ENCODE results near the gene CAST.
A peak's percentile ranks its signal among the peaks of the same experiment; 100 is the strongest.
"Not testable (repeated sequence)": the region's sequence is repeated elsewhere in the genome, so short reads cannot be mapped to it uniquely, and the experiment has no call there.

The CAST gene

GRCh38 chr5:96789794-96790330, 127.7 kb downstream of the CAST start:
- DNase-seq = no peak
- intact Hi-C loops (cut with DNase I) = no loop called here

- intact Hi-C loops (cut with DNase I) = no loop called here
- no peak for DNase-seq
Observed at GRCh38 chr5:96790961-96791504, 128.9 kb downstream of the CAST start.

GRCh38 chr5:96794757-96795156, 132.6 kb downstream of the CAST start:
- DNase-seq = no peak
- intact Hi-C loops (cut with DNase I) = no loop called here

GRCh38 chr5:96795626-96796025, 133.4 kb downstream of the CAST start:
- DNase-seq = no peak
- intact Hi-C loops (cut with DNase I) = no loop called here

GRCh38 chr5:96796434-96796833, 134.3 kb downstream of the CAST start:
- DNase-seq = no peak
- intact Hi-C loops (cut with DNase I) = no loop called here

GRCh38 chr5:96801718-96802117, 139.5 kb downstream of the CAST start:
- DNase-seq = not testable (repeated sequence)
- intact Hi-C loops (cut with DNase I) = loop anchor here (10.0 kb wide), 1 partner anchor 47 kb away; no protein-coding TSS in a partner anchor

- DNase-seq = peak in 41 of 42 donors; percentile 48 to 91 (median 82)
- intact Hi-C loops (cut with DNase I) = loop anchor here (2.0 to 10.0 kb wide), 2 partner anchors 52 to 128 kb away; no protein-coding TSS in a partner anchor
Observed at GRCh38 chr5:96807075-96807654, 145.0 kb downstream of the CAST start.

GRCh38 chr5:96808541-96808828, 146.3 kb downstream of the CAST start:
- no peak for DNase-seq
- intact Hi-C loops (cut with DNase I) = loop anchor here (10.0 kb wide), 1 partner anchor 54 kb away; no protein-coding TSS in a partner anchor

- DNase-seq = no peak
- intact Hi-C loops (cut with DNase I) = loop anchor here (10.0 kb wide), 1 partner anchor 54 kb away; no protein-coding TSS in a partner anchor
Observed at GRCh38 chr5:96808868-96809558, 146.8 kb downstream of the CAST start.

GRCh38 chr5:96809921-96810320, 147.7 kb downstream of the CAST start:
- intact Hi-C loops (cut with DNase I) = loop anchor here (10.0 kb wide), 2 partner anchors 55 kb away; no protein-coding TSS in a partner anchor

GRCh38 chr5:96812851-96813250, 150.7 kb downstream of the CAST start:
- intact Hi-C loops (cut with DNase I) = loop anchor here (10.0 kb wide), 1 partner anchor 52 kb away; no protein-coding TSS in a partner anchor
- no peak for DNase-seq

More at GRCh38 chr5:96809921-96810320, 147.7 kb downstream of the CAST start:
- DNase-seq = no peak

GRCh38 chr5:96814041-96814440, 151.9 kb downstream of the CAST start:
- no peak for DNase-seq
- intact Hi-C loops (cut with DNase I) = loop anchor here (10.0 kb wide), 1 partner anchor 51 kb away; no protein-coding TSS in a partner anchor

- intact Hi-C loops (cut with DNase I) = loop anchor here (10.0 kb wide), 1 partner anchor 48 kb away; no protein-coding TSS in a partner anchor
- no peak for DNase-seq
Observed at GRCh38 chr5:96816411-96816939, 154.3 kb downstream of the CAST start.

- no peak for DNase-seq
- intact Hi-C loops (cut with DNase I) = loop anchor here (10.0 kb wide), 1 partner anchor 48 kb away; no protein-coding TSS in a partner anchor
Observed at GRCh38 chr5:96816991-96817390, 154.8 kb downstream of the CAST start.

- intact Hi-C loops (cut with DNase I) = loop anchor here (10.0 kb wide), 1 partner anchor 47 kb away; no protein-coding TSS in a partner anchor
- peak in 1 of 42 donors; percentile 21 for DNase-seq
Observed at GRCh38 chr5:96817506-96817905, 155.3 kb downstream of the CAST start.

GRCh38 chr5:96818125-96818788, 156.1 kb downstream of the CAST start:
- intact Hi-C loops (cut with DNase I) = loop anchor here (10.0 kb wide), 1 partner anchor 47 kb away; no protein-coding TSS in a partner anchor
- DNase-seq = no peak

- intact Hi-C loops (cut with DNase I) = loop anchor here (10.0 kb wide), 1 partner anchor 45 kb away; no protein-coding TSS in a partner anchor
- DNase-seq = no peak
Observed at GRCh38 chr5:96819806-96820205, 157.6 kb downstream of the CAST start.

GRCh38 chr5:96821260-96821916, 159.2 kb downstream of the CAST start:
- DNase-seq = no peak
- intact Hi-C loops (cut with DNase I) = no loop called here
